HG02798 (cell line): ENCODE results near the gene PPP1R13B.
A peak's percentile ranks its signal among the peaks of the same experiment; 100 is the strongest.
"Not testable (repeated sequence)": the region's sequence is repeated elsewhere in the genome, so short reads cannot be mapped to it uniquely, and the experiment has no call there.

Experiments used
- ATAC-seq: cut with Tn5 transposase; IDR thresholded peaks from one replicate; pipeline ENCODE4 v1.9.1; 2021; ENCODE audit warnings: mild to moderate bottlenecking; ENCODE audit not compliant: unreplicated experiment, poor library complexity

The PPP1R13B gene

GRCh38 chr14:103847451-103848174, at the start of gene PPP1R13B:
PPP1R13B (minus strand) TSS chr14:103847575; CDS start chr14:103847307, 268 bp downstream.
- ATAC-seq, result peak; percentile 94

- ATAC-seq, result no peak
Measured at GRCh38 chr14:103896578-103896977, 49.2 kb upstream of the PPP1R13B start.

GRCh38 chr14:103894723-103895059, 47.3 kb upstream of the PPP1R13B start:
- ATAC-seq, result no peak

GRCh38 chr14:103894034-103894722, 46.8 kb upstream of the PPP1R13B start:
- no peak for ATAC-seq

- no peak for ATAC-seq
Measured at GRCh38 chr14:103892247-103892646, 44.9 kb upstream of the PPP1R13B start.

GRCh38 chr14:103891667-103892215, 44.4 kb upstream of the PPP1R13B start:
- ATAC-seq, result no peak

GRCh38 chr14:103890821-103891666, 43.7 kb upstream of the PPP1R13B start:
- ATAC-seq, result no peak

- no peak for ATAC-seq
Measured at GRCh38 chr14:103890052-103890371, 42.6 kb upstream of the PPP1R13B start.

GRCh38 chr14:103889313-103890051, 42.1 kb upstream of the PPP1R13B start:
- ATAC-seq, result no peak

- not testable (repeated sequence) for ATAC-seq
Measured at GRCh38 chr14:103889002-103889312, 41.6 kb upstream of the PPP1R13B start.

- ATAC-seq, result no peak
Measured at GRCh38 chr14:103887557-103888115, 40.3 kb upstream of the PPP1R13B start.

GRCh38 chr14:103887170-103887501, 39.8 kb upstream of the PPP1R13B start:
- no peak for ATAC-seq

GRCh38 chr14:103886304-103887169, 39.2 kb upstream of the PPP1R13B start:
- no peak for ATAC-seq

- no peak for ATAC-seq
Measured at GRCh38 chr14:103885509-103885932, 38.1 kb upstream of the PPP1R13B start.

- ATAC-seq, result no peak
Measured at GRCh38 chr14:103884854-103885253, 37.5 kb upstream of the PPP1R13B start.

GRCh38 chr14:103883263-103883523, 35.8 kb upstream of the PPP1R13B start:
- no peak for ATAC-seq

GRCh38 chr14:103882503-103883262, 35.3 kb upstream of the PPP1R13B start:
- ATAC-seq, result no peak

GRCh38 chr14:103881268-103882201, 34.2 kb upstream of the PPP1R13B start:
- no peak for ATAC-seq
